Measurements from ENCODE around the gene SMAP2. TPM values are rescaled to one million over a fixed set of nuclear protein-coding genes. Genes with fewer than 3 reads are reported as not detected.
A peak's percentile ranks its signal among the peaks of the same experiment; 100 is the strongest.

Gene SMAP2
- total and polyA plus RNA-seq, 10 of the 15 experiments (the other 5 are each of a cell fraction or from before 2014, with no cell fraction given) = 33.4 to 177 (median 105) TPM

DNA sequence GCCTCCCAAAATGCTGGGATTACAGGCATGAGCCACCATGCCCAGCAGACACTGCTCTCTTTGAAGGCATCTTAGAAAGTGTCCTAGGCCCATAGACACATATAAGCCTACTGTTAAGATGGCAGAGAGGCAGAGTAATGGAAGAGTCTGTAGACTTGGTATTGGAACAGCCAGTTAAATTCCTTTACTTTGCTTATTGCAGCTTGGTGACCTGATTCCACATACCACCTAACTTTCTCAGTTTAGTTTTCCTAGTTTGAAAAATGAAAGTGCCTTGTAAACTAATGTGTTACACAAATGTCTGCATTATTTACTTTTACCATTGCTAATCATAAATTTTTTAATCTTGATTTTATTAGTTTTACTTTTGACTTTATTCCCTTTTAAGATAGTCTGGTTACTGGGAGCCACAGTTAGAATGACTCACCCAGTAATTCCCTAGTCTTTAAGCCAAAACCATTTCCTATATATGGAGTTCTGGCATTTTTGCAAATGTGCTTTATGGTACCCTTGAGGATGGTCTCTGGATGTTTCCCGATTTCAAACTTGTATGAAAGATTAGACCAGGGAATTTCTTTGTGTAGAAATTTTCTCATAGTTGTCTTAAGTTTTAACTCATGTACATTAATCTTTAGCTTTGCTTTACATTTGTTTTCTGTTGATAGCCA is 6.4 kb downstream of the SMAP2 start:
- no peaks in the 10 kb centered on the region for H3K9me3 ChIP-seq (replicated peaks; ENCODE audit: control insufficient read depth, insufficient read depth, low read length)
- no TSS peak for BruUV-seq (replicated peaks)
- TF ChIP-seq POLR2AphosphoS5 (IDR thresholded peaks at IDR 0.05; ENCODE audit: low read length) (0 out of 2 replicates have a peak, but pooled peaks have one; percentile 23), NRF1 (conservative IDR thresholded peaks at IDR 0.05; ENCODE audit: low read depth, low read length) (no peak)
- H2AFZ ChIP-seq (ENCODE audit: control insufficient read depth, low read depth, low read length) = no peak overlapping the region
- CTCF ChIA-PET = interaction anchor here (2.0 to 18.7 kb wide), 5 partner anchors 9 to 41 kb away, joined by 6 to 271 read pairs (median 17); no protein-coding TSS in a partner anchor
- H3K36me3 ChIP-seq (ENCODE audit: control insufficient read depth in 2 of 2, insufficient read depth in 2 of 2, low read length in 1 of 2) = peaks cover 0 to 21% of the 10 kb centered on the region in 2 experiments; a peak in 2 of 4 replicates
- H3K27ac ChIP-seq (ENCODE audit: control insufficient read depth, insufficient read depth) = peak overlapping the region; percentile 97
- peak overlapping the region; percentile 65 for H3K4me3 ChIP-seq
- WGBS (ENCODE audit: insufficient coverage, insufficient replicate concordance, low lambda C conversion rate, missing lambda C conversion rate) = 0% methylated on average over 1 of the region's 1 CpG
- H3K27me3 ChIP-seq (replicated peaks in 1 of 2; ENCODE audit: control insufficient read depth in 2 of 2, insufficient read depth in 2 of 2, low read length in 1 of 2) = no peaks in the 10 kb centered on the region
- RAD21 ChIA-PET (ENCODE audit: unreplicated experiment) = interaction anchor here (0.6 to 12.1 kb wide), 8 partner anchors 10 to 65 kb away, joined by 3 to 189 read pairs (median 6); partner anchors contain the start of gene COL9A2
- intact Hi-C loops (cut with micrococcal nuclease; ENCODE audit: unreplicated experiment) (no loop called here), in situ Hi-C loops (cut with MboI) (no loop called here)
- peak overlapping the region; percentile 88 for H3K9ac ChIP-seq (ENCODE audit: control insufficient read depth, insufficient read depth, low read length)
- peaks cover 99% of the 10 kb centered on the region for H3K79me2 ChIP-seq (ENCODE audit: control insufficient read depth, insufficient read depth, low read length)
- H4K20me1 ChIP-seq (ENCODE audit: control insufficient read depth, insufficient read depth) = no peaks in the 10 kb centered on the region
- POLR2A ChIA-PET = interaction anchor here (0.5 to 15.7 kb wide), 6 partner anchors 11 to 1102 kb away, joined by 3 to 243 read pairs (median 4); no protein-coding TSS in a partner anchor
- H3K4me1 ChIP-seq (ENCODE audit: control insufficient read depth, insufficient read depth, low read length) = peaks cover 58% of the 10 kb centered on the region
- ATAC-seq = peak; percentile 4; the same call in 1 of the 3 replicates
- SMC1A ChIA-PET (ENCODE audit: uncharacterized antibody, unreplicated experiment) = interaction anchor here (1.1 to 18.1 kb wide), 6 partner anchors 13 to 42 kb away, joined by 3 to 426 read pairs (median 4); no protein-coding TSS in a partner anchor
- no peak for DNase-seq (ENCODE audit: low read depth, low spot score)
- FAIRE-seq = no peak
- peak overlapping the region; percentile 93 for H3K4me2 ChIP-seq (ENCODE audit: control insufficient read depth, insufficient read depth)

DNA sequence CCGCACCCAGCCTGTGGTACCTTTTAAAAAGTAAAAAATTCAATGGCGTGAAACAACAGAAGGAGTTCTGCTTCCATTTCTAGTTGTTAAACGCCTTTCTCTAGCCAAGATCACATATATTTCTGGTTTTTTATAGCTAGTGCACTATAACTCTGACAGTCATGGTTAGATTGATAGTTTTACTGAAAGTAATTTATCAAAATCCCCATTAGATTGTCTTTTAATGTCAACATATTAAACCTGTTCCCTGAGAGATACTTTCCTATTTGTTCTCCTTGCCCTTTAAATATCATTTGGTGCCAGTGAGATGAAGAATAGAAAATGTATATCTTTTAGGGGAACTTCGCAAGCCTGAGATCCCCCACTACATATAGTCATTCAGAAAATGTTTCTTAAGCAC is 7.3 kb downstream of the SMAP2 start:
- DNase-seq (ENCODE audit: low read depth, low spot score) (no peak), ATAC-seq (no peak), FAIRE-seq (no peak)
- intact Hi-C loops (cut with micrococcal nuclease; ENCODE audit: unreplicated experiment) = no loop called here
- ChIA-PET POLR2A (interaction anchor here (1.2 to 15.7 kb wide), 5 partner anchors 10 to 65 kb away, joined by 3 to 243 read pairs (median 22); no protein-coding TSS in a partner anchor), RAD21 (ENCODE audit: unreplicated experiment) (interaction anchor here (0.8 to 12.1 kb wide), 10 partner anchors 10 to 228 kb away, joined by 3 to 189 read pairs (median 6); partner anchors contain the start of gene COL9A2), SMC1A (ENCODE audit: uncharacterized antibody, unreplicated experiment) (interaction anchor here (1.0 to 18.1 kb wide), 7 partner anchors 12 to 229 kb away, joined by 3 to 426 read pairs (median 5); no protein-coding TSS in a partner anchor), CTCF (interaction anchor here (1.6 to 18.7 kb wide), 6 partner anchors 10 to 67 kb away, joined by 3 to 271 read pairs (median 14); no protein-coding TSS in a partner anchor)
- TF ChIP-seq NFYA (IDR thresholded peaks at IDR 0.05; ENCODE audit: borderline replicate concordance, low read depth, low read length) = no peak
- Histone ChIP-seq H2AFZ (ENCODE audit: control insufficient read depth, low read depth, low read length) (no peak overlapping the region), H3K36me3 (ENCODE audit: control insufficient read depth in 2 of 2, insufficient read depth in 2 of 2, low read length in 1 of 2) (peaks cover 0 to 21% of the 10 kb centered on the region in 2 experiments; a peak in 2 of 4 replicates), H3K79me2 (ENCODE audit: control insufficient read depth, insufficient read depth, low read length) (peaks cover 96% of the 10 kb centered on the region), H4K20me1 (ENCODE audit: control insufficient read depth, insufficient read depth) (no peaks in the 10 kb centered on the region), H3K9ac (ENCODE audit: control insufficient read depth, insufficient read depth, low read length) (peak overlapping the region; percentile 88), H3K9me3 (replicated peaks; ENCODE audit: control insufficient read depth, insufficient read depth, low read length) (no peaks in the 10 kb centered on the region), H3K4me3 (peak overlapping the region; percentile 65), H3K27ac (ENCODE audit: control insufficient read depth, insufficient read depth) (peak overlapping the region; percentile 97), H3K4me2 (ENCODE audit: control insufficient read depth, insufficient read depth) (peak overlapping the region; percentile 93), H3K4me1 (ENCODE audit: control insufficient read depth, insufficient read depth, low read length) (peaks cover 64% of the 10 kb centered on the region), H3K27me3 (replicated peaks in 1 of 2; ENCODE audit: control insufficient read depth in 2 of 2, insufficient read depth in 2 of 2, low read length in 1 of 2) (no peaks in the 10 kb centered on the region)
- WGBS (ENCODE audit: insufficient coverage, insufficient replicate concordance, low lambda C conversion rate, missing lambda C conversion rate) = 2% methylated on average over 4 of the region's 4 CpGs
- in situ Hi-C loops (cut with MboI) = no loop called here
- BruUV-seq (replicated peaks) = no TSS peak

All from GM12878 (cell line).